Tibial artery (tissue), 4 donors: Measurements from ENCODE around the gene NKX2-1.

Source experiments
- DNase-seq, 2 donors: peaks; one replicate each; pipeline ENCODE4 v3.0.0-alpha.2; 2019
- H3K27ac ChIP-seq, 2 donors: fragments of 200-600 bp; sonication (generic) in 1 of 2; 1 replicate in 1 of 2; 2 replicates in 1 of 2; pipeline ENCODE4 v1.5.1; 2018 to 2019; ENCODE audit warnings: mild to moderate bottlenecking in 1 of 2
- H3K27me3 ChIP-seq, 2 donors: fragments of 200-600 bp; sonication (generic) in 1 of 2; one replicate each; pipeline versions ENCODE4 v1.5.1 to v1.6.0; 2016 to 2019
- H3K36me3 ChIP-seq, 3 donors: fragments of 200-600 bp; sonication (generic) in 2 of 3; one replicate each; pipeline ENCODE4 v1.5.1; 2016 to 2019; ENCODE audit warnings: mild to moderate bottlenecking in 2 of 3
- H3K4me1 ChIP-seq, 4 donors: fragments of 200-600 bp; sonication (generic) in 2 of 4; 1 replicate in 3 of 4; 2 replicates in 1 of 4; pipeline ENCODE4 v1.5.1; 2016 to 2019
- H3K4me3 ChIP-seq, 2 donors: fragments of 200-600 bp; sonication (generic) in 1 of 2; 1 replicate in 1 of 2; 2 replicates in 1 of 2; pipeline ENCODE4 v1.5.1; 2018 to 2019; ENCODE audit warnings: mild to moderate bottlenecking in 2 of 2
- H3K9me3 ChIP-seq, 3 donors: fragments of 200-600 bp; sonication (generic) in 1 of 3; one replicate each; pipeline ENCODE4 v1.5.1; 2016 to 2019
- intact Hi-C: fragments of 100-400 bp; cut with DNase I; formaldehyde crosslinking; loops from one replicate; pipeline ENCODE4 v1.15.0; 2023; ENCODE audit warnings: low total_unique reads
- TF ChIP-seq, protein P1 (sequence below), 2 experiments: fragments of 200-600 bp in 1 of 2; fragments of 450-650 bp in 1 of 2; IDR thresholded peaks; one replicate each; pipeline ENCODE4 v1.5.1; 2017 to 2019; ENCODE audit warnings: antibody characterized with exemption in 2 of 2, mild to moderate bottlenecking in 1 of 2, moderate library complexity in 1 of 2

Gene NKX2-1

DNA sequence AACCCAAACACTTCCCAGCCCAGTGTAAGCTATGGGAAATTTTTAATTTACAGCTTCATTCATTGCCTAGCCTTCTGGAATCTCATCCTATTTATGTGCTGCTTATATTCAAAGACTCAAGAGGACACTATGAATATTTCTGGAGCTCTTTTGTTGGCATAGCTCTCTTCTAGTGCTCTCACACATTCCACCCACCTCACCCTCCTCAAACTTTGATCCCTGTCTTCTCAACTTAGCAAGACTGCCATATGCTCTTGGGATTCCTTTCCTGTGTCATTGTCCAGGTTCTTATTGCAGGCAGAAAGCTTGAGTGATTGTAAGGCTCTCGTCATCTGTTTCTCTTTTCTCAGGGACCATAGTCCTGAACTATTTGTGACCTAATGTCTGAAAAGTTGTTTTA, 18.0 kb upstream of the NKX2-1 start:
- H3K27me3 ChIP-seq: peaks cover 0 to 9% of the 10 kb centered on the region in 2 donors
- no peaks in the 10 kb centered on the region for H3K36me3 ChIP-seq
- H3K4me1 ChIP-seq: no peaks in the 10 kb centered on the region
- H3K9me3 ChIP-seq: peaks cover 0 to 16% (median 11%) of the 10 kb centered on the region in 3 donors
- intact Hi-C loops: no loop called here
- no peak overlapping the region for H3K27ac ChIP-seq
- TF ChIP-seq, protein P1, sequence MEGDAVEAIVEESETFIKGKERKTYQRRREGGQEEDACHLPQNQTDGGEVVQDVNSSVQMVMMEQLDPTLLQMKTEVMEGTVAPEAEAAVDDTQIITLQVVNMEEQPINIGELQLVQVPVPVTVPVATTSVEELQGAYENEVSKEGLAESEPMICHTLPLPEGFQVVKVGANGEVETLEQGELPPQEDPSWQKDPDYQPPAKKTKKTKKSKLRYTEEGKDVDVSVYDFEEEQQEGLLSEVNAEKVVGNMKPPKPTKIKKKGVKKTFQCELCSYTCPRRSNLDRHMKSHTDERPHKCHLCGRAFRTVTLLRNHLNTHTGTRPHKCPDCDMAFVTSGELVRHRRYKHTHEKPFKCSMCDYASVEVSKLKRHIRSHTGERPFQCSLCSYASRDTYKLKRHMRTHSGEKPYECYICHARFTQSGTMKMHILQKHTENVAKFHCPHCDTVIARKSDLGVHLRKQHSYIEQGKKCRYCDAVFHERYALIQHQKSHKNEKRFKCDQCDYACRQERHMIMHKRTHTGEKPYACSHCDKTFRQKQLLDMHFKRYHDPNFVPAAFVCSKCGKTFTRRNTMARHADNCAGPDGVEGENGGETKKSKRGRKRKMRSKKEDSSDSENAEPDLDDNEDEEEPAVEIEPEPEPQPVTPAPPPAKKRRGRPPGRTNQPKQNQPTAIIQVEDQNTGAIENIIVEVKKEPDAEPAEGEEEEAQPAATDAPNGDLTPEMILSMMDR (IDR thresholded peaks at IDR 0.05): no peak
- H3K4me3 ChIP-seq: no peak overlapping the region
- DNase-seq: no peak

DNA sequence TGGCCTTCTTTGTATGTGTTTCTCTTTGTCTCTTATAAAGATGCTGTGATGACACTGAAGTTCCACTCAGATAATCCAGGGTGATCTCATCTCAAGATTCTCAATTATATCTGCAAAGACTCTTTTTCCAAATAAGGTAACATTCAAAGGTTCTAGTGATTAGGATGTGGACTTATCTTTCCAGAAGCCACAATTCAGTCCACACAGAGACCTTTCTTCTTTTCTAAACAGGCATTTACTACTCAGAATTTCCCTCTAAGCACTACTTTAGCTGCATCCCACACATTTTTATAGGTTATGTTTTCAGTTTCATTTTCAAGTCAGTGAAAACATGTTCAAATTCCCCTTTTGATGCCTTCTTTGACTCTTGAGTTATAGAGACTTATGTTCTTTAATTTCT, 9.0 kb upstream of the NKX2-1 start:
- Histone ChIP-seq H3K4me1 (peaks cover 0 to 17% (median 4%) of the 10 kb centered on the region in 4 donors), H3K9me3 (no peaks in the 10 kb centered on the region), H3K27ac (no peak overlapping the region), H3K27me3 (peaks cover 0 to 54% of the 10 kb centered on the region in 2 donors), H3K36me3 (no peaks in the 10 kb centered on the region), H3K4me3 (no peak overlapping the region)
- no peak for DNase-seq
- intact Hi-C loops: no loop called here
- TF ChIP-seq, protein P1 (IDR thresholded peaks at IDR 0.05): no peak

GRCh38 chr14:36525746-36526099, 5.7 kb upstream of the NKX2-1 start:
- Histone ChIP-seq H3K4me3 (no peak overlapping the region), H3K27ac (no peak overlapping the region), H3K4me1 (peaks cover 0 to 37% (median 19%) of the 10 kb centered on the region in 4 donors), H3K27me3 (peaks cover 0 to 84% of the 10 kb centered on the region in 2 donors), H3K9me3 (no peaks in the 10 kb centered on the region), H3K36me3 (no peaks in the 10 kb centered on the region)
- no peak for DNase-seq
- intact Hi-C loops: no loop called here
- TF ChIP-seq, protein P1 (IDR thresholded peaks at IDR 0.05): no peak

DNA sequence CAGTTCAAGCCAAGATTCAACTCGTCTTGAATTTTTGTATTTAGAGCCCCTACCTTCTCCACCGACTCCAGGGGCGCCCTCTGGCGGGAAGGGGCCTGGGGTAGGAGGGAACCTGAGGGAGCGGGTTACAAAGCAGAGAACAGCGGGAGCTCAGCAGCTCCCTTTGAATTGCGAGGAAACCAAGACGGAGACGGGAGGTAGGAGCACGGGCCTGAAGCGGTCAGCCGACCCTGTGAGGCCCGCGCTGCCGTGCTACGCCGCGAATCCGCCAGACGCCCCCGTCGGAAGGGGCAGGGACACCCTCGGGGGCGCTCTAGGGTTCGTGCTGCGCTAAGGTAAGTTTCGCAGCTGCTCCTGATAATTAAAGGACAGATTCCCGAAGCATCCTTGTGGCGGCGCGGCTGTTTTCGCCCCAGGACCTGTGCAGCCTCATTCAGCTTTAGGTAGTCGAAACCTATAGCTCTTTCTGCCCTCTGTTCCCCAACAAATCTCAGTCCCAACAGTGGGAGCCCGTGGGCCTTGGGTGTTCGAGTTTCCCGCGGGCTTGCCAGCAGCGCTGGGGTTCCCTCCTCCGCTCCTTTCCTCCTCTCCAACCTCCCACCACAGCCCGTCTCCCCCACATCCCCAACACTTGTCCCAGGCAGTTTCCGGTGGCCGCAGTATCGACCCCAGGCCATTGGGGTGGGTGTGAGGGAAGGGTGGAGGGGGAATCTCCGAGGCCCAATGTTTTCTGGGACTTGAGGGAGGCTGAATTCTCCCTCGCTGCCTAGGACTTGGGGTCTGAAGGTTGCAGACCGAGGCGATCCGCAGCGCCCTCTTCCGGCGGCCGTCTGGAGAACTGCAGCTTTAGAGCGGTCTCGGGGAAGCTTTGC, 5.1 kb upstream of the NKX2-1 start:
- Histone ChIP-seq H3K36me3 (no peaks in the 10 kb centered on the region), H3K4me1 (peaks cover 0 to 43% (median 25%) of the 10 kb centered on the region in 4 donors), H3K4me3 (no peak overlapping the region), H3K27me3 (peaks cover 0 to 88% of the 10 kb centered on the region in 2 donors), H3K27ac (no peak overlapping the region), H3K9me3 (no peaks in the 10 kb centered on the region)
- no peak for DNase-seq
- TF ChIP-seq, protein P1 (IDR thresholded peaks at IDR 0.05): peak in 1 of 2 experiments; percentile 25
- intact Hi-C loops: no loop called here

DNA sequence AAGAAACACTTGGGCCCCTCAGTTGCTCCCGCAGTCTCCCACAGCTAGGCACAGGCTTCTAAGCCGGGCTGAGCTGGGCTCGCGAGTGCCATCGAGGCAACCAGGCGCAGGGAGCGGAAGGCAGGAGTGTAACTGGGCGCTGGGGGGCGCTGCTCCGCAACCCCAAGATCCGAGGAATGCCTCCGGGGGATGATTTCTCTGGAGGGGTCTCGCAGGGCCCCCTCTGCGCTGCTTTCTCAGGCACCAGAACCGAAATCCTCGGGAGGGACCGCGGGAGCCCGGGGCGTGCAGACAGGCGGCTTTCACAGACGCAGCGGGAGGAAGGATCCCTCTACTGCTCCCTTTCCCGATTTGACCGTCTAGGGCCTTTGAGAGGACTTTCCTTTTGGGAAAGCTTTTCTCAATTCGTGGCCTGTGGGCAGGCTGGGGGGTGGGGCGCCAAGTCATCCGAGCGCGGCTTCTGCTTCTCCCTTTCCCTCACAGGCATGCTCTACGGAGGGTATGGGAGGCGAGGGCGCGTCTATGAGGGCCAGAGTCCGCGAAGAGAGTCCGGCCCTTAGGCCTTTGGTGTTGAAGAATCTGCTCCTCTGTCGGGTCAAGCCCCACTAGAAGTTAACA, 4.3 kb upstream of the NKX2-1 start:
- Histone ChIP-seq H3K4me1 (peaks cover 0 to 51% (median 33%) of the 10 kb centered on the region in 4 donors), H3K9me3 (no peaks in the 10 kb centered on the region), H3K36me3 (no peaks in the 10 kb centered on the region), H3K4me3 (no peak overlapping the region), H3K27me3 (peaks cover 2 to 96% of the 10 kb centered on the region in 2 donors), H3K27ac (no peak overlapping the region)
- TF ChIP-seq, protein P1 (IDR thresholded peaks at IDR 0.05): no peak
- intact Hi-C loops: no loop called here
- DNase-seq: no peak
